Esophagus muscularis mucosa (tissue), 4 donors: ENCODE data around the gene BAIAP2L1. TPM values are rescaled to one million over a fixed set of nuclear protein-coding genes. Genes with fewer than 3 reads are reported as not detected.

Experiments
- DNase-seq: peaks from one replicate; pipeline ENCODE4 v3.0.0-alpha.2; 2017; ENCODE audit errors: extremely low spot score
- H3K27ac ChIP-seq, 4 donors: fragments of 200-600 bp; sonication (generic); replicated peaks in 1 of 4; 1 replicate in 3 of 4; 2 replicates in 1 of 4; pipeline ENCODE4 v1.5.1; 2016 to 2019; ENCODE audit warnings: mild to moderate bottlenecking in 1 of 4
- H3K27me3 ChIP-seq, 4 donors: fragments of 200-600 bp; sonication (generic); one replicate each; pipeline versions ENCODE4 v1.5.1 to v1.6.0; 2016 to 2019
- H3K36me3 ChIP-seq, 4 donors: fragments of 200-600 bp; sonication (generic); one replicate each; pipeline ENCODE4 v1.5.1; 2016 to 2019
- H3K4me1 ChIP-seq, 4 donors: fragments of 200-600 bp; sonication (generic); one replicate each; pipeline ENCODE4 v1.5.1; 2016 to 2019
- H3K4me3 ChIP-seq, 4 donors: fragments of 200-600 bp; sonication (generic); 1 replicate in 2 of 4; 2 replicates in 2 of 4; pipeline ENCODE4 v1.5.1; 2016 to 2019; ENCODE audit warnings: mild to moderate bottlenecking in 4 of 4, moderate library complexity in 1 of 4
- H3K9me3 ChIP-seq, 4 donors: fragments of 200-600 bp; sonication (generic); 1 replicate in 3 of 4; 2 replicates in 1 of 4; pipeline ENCODE4 v1.5.1; 2016 to 2019
- EP300 ChIP-seq: sonication (generic); formaldehyde crosslinking; IDR thresholded peaks from one replicate; pipeline ENCODE4 v1.6.1; 2017; ENCODE audit warnings: antibody characterized with exemption
- POLR2A ChIP-seq: fragments of 450-650 bp; IDR thresholded peaks from one replicate; pipeline ENCODE4 v1.6.1; 2017; ENCODE audit warnings: antibody characterized with exemption, moderate library complexity, mild to moderate bottlenecking, low read depth
- POLR2AphosphoS5 ChIP-seq, 2 donors: sonication (generic); formaldehyde crosslinking; IDR thresholded peaks; one replicate each; pipeline ENCODE4 v1.6.1; 2017; ENCODE audit warnings: antibody characterized with exemption in 2 of 2
- WGBS: methylation state at CpG from one replicate; pipeline ENCODE4 v1.1.5; 2018; 5-methylcytosine and 5-hydroxymethylcytosine counted together
- intact Hi-C: fragments of 100-400 bp; cut with DNase I; formaldehyde crosslinking; loops from one replicate; pipeline ENCODE4 v1.15.1; 2023
- total RNA-seq, 4 donors: library from RNA; depleted of rRNA; stranded (reverse); fragments of >200 nt; gene quantifications; one replicate each; pipeline versions ENCODE4 v1.1.0 to v1.2.1, GENCODE V29; 2016
- TF ChIP-seq, protein P1 (sequence below), 3 experiments: fragments of 200-600 bp in 2 of 3; fragments of 450-650 bp in 1 of 3; sonication (generic) in 2 of 3; IDR thresholded peaks; one replicate each; pipeline ENCODE4 v1.5.1; 2017 to 2019; ENCODE audit warnings: antibody characterized with exemption in 3 of 3, mild to moderate bottlenecking in 2 of 3, moderate library complexity in 1 of 3

BAIAP2L1 gene
- total RNA-seq, 4 donors from 2014 or later, result 0.84 to 2.5 (median 1.6) TPM

DNA sequence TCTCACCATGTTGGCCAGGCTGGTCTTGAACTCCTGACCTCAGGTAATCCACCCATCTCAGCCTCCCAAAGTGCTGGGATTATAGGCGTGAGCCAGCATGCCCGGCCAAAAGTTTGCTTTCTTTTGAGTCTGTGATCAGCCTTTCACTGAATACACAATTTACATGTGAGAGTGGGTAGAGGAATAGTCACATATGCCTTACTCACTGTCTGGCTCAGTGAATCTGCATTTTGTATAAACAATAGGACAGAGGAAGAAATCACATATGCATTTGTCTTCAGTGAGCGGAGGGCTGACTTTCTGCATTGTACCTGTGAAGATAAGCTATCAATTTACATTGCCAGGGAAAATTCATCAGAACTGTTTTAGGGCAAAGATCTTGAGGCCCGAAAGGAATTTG, 146.4 kb downstream of the BAIAP2L1 start:
- Histone ChIP-seq H3K36me3 (peaks cover 7 to 30% (median 12%) of the 10 kb centered on the region in 4 donors), H3K4me3 (no peak overlapping the region), H3K27me3 (no peaks in the 10 kb centered on the region), H3K4me1 (peaks cover 22 to 36% (median 32%) of the 10 kb centered on the region in 4 donors), H3K27ac (no peak overlapping the region), H3K9me3 (no peaks in the 10 kb centered on the region)
- 82% methylated on average over 4 of the region's 4 CpGs for WGBS
- TF ChIP-seq POLR2A (no peak), POLR2AphosphoS5 (IDR thresholded peaks at IDR 0.05) (no peak), EP300 (no peak)
- TF ChIP-seq, protein P1, sequence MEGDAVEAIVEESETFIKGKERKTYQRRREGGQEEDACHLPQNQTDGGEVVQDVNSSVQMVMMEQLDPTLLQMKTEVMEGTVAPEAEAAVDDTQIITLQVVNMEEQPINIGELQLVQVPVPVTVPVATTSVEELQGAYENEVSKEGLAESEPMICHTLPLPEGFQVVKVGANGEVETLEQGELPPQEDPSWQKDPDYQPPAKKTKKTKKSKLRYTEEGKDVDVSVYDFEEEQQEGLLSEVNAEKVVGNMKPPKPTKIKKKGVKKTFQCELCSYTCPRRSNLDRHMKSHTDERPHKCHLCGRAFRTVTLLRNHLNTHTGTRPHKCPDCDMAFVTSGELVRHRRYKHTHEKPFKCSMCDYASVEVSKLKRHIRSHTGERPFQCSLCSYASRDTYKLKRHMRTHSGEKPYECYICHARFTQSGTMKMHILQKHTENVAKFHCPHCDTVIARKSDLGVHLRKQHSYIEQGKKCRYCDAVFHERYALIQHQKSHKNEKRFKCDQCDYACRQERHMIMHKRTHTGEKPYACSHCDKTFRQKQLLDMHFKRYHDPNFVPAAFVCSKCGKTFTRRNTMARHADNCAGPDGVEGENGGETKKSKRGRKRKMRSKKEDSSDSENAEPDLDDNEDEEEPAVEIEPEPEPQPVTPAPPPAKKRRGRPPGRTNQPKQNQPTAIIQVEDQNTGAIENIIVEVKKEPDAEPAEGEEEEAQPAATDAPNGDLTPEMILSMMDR (IDR thresholded peaks at IDR 0.05), result no peak
- no peak for DNase-seq
- intact Hi-C loops, result no loop called here

DNA sequence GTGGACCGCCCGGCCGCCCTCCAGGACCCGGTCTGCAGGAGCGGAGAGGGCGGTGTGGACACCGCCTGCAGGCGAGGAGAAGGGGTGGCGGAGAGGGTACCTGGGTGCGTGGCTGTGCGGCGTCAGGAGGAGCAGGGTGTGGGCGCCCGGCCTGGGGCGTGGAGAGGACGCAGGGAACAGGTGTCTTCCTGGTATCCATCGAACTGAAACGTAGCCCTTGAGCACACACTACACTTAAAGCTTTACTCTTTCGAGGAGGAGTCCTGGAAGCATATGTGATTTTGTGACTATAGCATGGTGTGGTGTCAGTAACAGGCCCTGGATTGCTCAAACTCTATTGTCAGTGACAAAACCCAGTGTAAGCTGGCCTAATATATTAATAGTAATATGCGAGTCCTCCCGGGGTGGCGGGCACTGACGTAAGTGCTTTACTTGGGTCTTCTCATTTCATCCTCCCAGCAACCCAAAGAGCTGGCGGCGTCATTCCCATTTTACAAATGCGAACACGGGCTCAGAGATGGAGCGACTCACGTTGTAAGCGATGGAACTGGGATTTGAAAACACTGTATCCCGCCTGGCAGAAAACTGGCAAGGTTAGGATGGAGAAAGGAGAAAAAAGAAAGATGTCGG, 148.3 kb downstream of the BAIAP2L1 start:
- 41% methylated on average over 18 of the region's 32 CpGs for WGBS
- intact Hi-C loops, result no loop called here
- no peaks in the 10 kb centered on the region for H3K9me3 ChIP-seq
- H3K27me3 ChIP-seq, result no peaks in the 10 kb centered on the region
- no peak for DNase-seq
- H3K4me1 ChIP-seq, result peaks cover 30 to 51% (median 44%) of the 10 kb centered on the region in 4 donors
- TF ChIP-seq POLR2AphosphoS5 (IDR thresholded peaks at IDR 0.05), result no peak
- TF ChIP-seq, protein P1 (IDR thresholded peaks at IDR 0.05), result no peak
- no peak for TF ChIP-seq EP300
- TF ChIP-seq POLR2A, result no peak
- H3K36me3 ChIP-seq, result peaks cover 7 to 35% (median 15%) of the 10 kb centered on the region in 4 donors
- peak overlapping the region; percentile 81 to 93 (median 87) for H3K4me3 ChIP-seq
- H3K27ac ChIP-seq, result peak overlapping the region; percentile 78 to 91 (median 85)

DNA sequence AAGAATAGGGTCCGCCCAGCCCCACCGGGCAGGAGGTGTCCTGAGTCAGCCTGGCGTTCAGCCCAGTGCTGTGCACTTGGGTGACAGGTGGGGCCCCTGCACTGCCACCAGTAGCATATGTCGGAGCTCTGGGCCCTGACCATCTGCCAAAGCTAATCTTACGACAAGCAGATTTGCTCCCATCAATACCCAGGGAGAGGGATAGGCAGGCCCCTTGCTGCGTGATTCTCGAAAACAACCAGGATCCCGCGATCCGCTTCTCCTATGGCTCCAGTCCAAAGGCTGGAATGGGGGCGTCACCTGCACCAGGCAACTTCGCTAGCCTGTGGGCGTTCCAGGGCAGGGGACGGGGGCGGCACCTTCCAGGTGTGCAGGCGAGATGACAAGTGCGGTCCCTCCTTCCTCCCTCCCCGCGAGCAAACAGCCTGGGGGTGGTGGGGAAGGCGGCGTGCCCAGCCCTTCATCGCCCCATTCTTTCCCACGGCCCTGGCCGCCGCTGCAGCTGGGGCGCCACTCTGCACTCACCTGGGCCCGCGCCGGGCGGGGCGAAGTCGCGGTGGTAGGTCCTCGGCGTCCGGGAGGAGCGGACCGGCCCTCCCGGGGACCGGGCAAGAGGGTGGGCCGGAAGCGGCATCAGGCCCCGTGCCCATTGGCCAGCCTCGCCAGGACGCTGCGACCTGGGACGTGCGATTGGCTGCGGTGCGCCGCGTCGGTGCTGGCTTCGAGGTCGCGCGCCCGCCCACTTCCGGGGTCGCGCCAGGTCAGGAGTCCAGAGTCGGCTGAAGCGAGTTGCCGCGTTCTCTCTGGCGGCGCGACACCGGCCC, 149.1 kb downstream of the BAIAP2L1 start, which contains the start of gene TECPR1:
Gene TECPR1 (minus strand): TSS at position 632 of the 824 bp plus-strand sequence. CDS start 6,086 bp downstream, outside the sequence.
- H3K27ac ChIP-seq, result peak within 1 kb of the TSS; percentile 78 to 91 (median 85)
- intact Hi-C loops, result no loop called here
- peak; percentile 98 for DNase-seq
- under 1% methylated on average over 23 of the region's 69 CpGs for whole genome bisulfite sequencing
- H3K4me1 ChIP-seq, result peaks cover 31 to 51% (median 44%) of the 10 kb centered on the region in 4 donors
- H3K4me3 ChIP-seq, result peak within 1 kb of the TSS; percentile 81 to 93 (median 87)
- peaks cover 1 to 28% (median 9%) of the 10 kb centered on the region in 4 donors for H3K36me3 ChIP-seq
- H3K9me3 ChIP-seq, result no peaks in the 10 kb centered on the region
- TF ChIP-seq, protein P1 (IDR thresholded peaks at IDR 0.05), result no peak
- peak; percentile 81 to 86 for TF ChIP-seq POLR2AphosphoS5 (IDR thresholded peaks at IDR 0.05)
- no peaks in the 10 kb centered on the region for H3K27me3 ChIP-seq

DNA sequence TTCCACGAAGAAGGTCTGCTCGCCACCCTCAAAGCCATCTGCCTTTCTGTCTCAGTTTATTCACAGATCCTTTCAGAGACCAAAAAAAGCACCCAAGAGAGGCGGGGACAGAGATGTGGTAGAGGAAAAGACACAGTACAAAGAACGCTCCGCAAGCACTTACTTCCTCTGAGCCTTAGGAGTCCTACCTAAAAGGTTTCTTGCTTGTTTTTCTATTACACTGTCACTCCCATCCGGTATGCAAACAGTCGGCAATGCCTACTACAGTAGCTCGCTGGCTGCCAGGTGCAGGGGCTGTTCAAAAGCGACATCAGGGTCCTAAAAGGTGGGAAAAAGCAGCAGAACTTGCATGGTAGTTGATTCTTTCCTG, 149.7 kb downstream of the BAIAP2L1 start:
- intact Hi-C loops, result no loop called here
- Histone ChIP-seq H3K9me3 (no peaks in the 10 kb centered on the region), H3K27me3 (no peaks in the 10 kb centered on the region), H3K4me1 (peaks cover 37 to 51% (median 44%) of the 10 kb centered on the region in 4 donors), H3K4me3 (peak overlapping the region; percentile 81 to 93 (median 87)), H3K36me3 (peaks cover 0 to 22% (median 6%) of the 10 kb centered on the region in 4 donors), H3K27ac (peak overlapping the region; percentile 78 to 91 (median 85))
- no peak for DNase-seq
- TF ChIP-seq, protein P1 (IDR thresholded peaks at IDR 0.05), result no peak
- TF ChIP-seq POLR2AphosphoS5 (IDR thresholded peaks at IDR 0.05), result no peak
- TF ChIP-seq EP300, result no peak
- TF ChIP-seq POLR2A, result no peak
- WGBS, result 37% methylated on average over 9 of the region's 9 CpGs
